ENCODE results near the gene USP43. TPM values are rescaled to one million over a fixed set of nuclear protein-coding genes. Genes with fewer than 3 reads are reported as not detected.

USP43 gene
- total RNA-seq, 4 donors from 2014 or later, result 14.9 to 26.9 (median 20.0) TPM

DNA sequence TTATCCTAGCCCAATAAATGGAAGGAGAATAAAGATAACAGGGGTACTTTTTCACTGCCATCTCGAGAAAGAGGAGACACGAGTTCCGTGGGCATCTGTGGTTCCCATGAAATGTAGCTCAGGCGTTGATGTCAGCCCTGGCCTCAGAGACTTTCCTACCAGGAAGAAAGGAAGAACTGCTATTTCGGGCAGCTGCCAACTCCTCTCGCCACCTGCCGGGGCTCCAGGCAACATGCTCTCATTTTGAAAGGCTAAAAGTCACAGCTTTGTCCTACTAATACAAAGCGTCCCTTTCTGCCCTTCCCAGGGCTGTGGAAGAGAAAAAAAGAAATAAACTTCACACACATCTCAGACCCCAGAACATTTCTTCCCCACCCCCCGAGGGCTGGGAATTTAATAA, 80.3 kb downstream of the USP43 start:
- 31 to 34% methylated on average over 8 to 9 of the region's 9 CpGs for WGBS, 2 donors (ENCODE audit: low coverage in 1 of 2)
- Histone ChIP-seq H3K4me1 (no peaks in the 10 kb centered on the region), H3K27me3 (no peaks in the 10 kb centered on the region), H3K36me3 (no peaks in the 10 kb centered on the region), H3K4me3 (no peak overlapping the region), H3K27ac (no peak overlapping the region), H3K9me3 (no peaks in the 10 kb centered on the region)
- in situ Hi-C loops (cut with MboI; ENCODE audit: low pct_ligation_motif_present in 1 of 4, low pct_unique_long_range_greater_than_20kb in 1 of 4, low sequenced_read_pairs in 3 of 4) (loop anchor here in 1 of 4 donors (25.0 kb wide), 1 partner anchor 162 kb away; no protein-coding TSS in a partner anchor), intact Hi-C loops (cut with DNase I; ENCODE audit: low total_unique reads) (no loop called here)
- no peak for DNase-seq
- TF ChIP-seq EP300 (IDR thresholded peaks at IDR 0.05; ENCODE audit: low read depth) (no peak), POLR2A (IDR thresholded peaks at IDR 0.05) (no peak), POLR2AphosphoS5 (IDR thresholded peaks at IDR 0.05) (no peak)
- TF ChIP-seq, protein P1, sequence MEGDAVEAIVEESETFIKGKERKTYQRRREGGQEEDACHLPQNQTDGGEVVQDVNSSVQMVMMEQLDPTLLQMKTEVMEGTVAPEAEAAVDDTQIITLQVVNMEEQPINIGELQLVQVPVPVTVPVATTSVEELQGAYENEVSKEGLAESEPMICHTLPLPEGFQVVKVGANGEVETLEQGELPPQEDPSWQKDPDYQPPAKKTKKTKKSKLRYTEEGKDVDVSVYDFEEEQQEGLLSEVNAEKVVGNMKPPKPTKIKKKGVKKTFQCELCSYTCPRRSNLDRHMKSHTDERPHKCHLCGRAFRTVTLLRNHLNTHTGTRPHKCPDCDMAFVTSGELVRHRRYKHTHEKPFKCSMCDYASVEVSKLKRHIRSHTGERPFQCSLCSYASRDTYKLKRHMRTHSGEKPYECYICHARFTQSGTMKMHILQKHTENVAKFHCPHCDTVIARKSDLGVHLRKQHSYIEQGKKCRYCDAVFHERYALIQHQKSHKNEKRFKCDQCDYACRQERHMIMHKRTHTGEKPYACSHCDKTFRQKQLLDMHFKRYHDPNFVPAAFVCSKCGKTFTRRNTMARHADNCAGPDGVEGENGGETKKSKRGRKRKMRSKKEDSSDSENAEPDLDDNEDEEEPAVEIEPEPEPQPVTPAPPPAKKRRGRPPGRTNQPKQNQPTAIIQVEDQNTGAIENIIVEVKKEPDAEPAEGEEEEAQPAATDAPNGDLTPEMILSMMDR (IDR thresholded peaks at IDR 0.05), result no peak

DNA sequence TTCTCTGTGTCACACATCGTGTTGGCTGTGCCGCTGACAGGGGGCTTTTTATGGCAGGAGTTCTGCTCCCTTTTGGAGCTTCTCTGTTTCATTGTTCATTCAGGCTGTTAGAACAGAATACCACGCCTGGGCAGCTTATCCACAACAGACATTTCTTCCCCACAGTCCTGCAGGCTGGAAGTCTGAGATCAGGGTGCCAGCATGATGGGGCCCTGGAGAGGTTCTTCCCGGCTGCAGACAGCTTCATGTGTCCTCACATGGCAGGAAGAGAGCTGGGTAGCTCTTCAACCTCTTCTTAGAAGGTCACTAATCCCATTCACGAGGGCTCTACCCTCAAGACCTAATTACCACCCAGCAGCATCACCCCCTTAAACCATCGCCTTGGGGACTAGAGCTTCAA, 81.0 kb downstream of the USP43 start:
- DNase-seq, result no peak
- H3K36me3 ChIP-seq, result no peaks in the 10 kb centered on the region
- WGBS, 2 donors (ENCODE audit: low coverage in 1 of 2), result 74% methylated on average over 6 of the region's 6 CpGs; no CpG with 5 or more reads in 1 of the 2 donors
- no peaks in the 10 kb centered on the region for H3K27me3 ChIP-seq
- H3K4me1 ChIP-seq, result no peaks in the 10 kb centered on the region
- no peaks in the 10 kb centered on the region for H3K9me3 ChIP-seq
- in situ Hi-C loops (cut with MboI; ENCODE audit: low pct_ligation_motif_present in 1 of 4, low pct_unique_long_range_greater_than_20kb in 1 of 4, low sequenced_read_pairs in 3 of 4) (loop anchor here in 1 of 4 donors (25.0 kb wide), 1 partner anchor 161 kb away; no protein-coding TSS in a partner anchor), intact Hi-C loops (cut with DNase I; ENCODE audit: low total_unique reads) (no loop called here)
- H3K4me3 ChIP-seq, result no peak overlapping the region
- no peak for TF ChIP-seq POLR2AphosphoS5 (IDR thresholded peaks at IDR 0.05)
- TF ChIP-seq EP300 (IDR thresholded peaks at IDR 0.05; ENCODE audit: low read depth), result no peak
- TF ChIP-seq, protein P1 (IDR thresholded peaks at IDR 0.05), result no peak
- TF ChIP-seq POLR2A (IDR thresholded peaks at IDR 0.05), result no peak
- H3K27ac ChIP-seq, result no peak overlapping the region

DNA sequence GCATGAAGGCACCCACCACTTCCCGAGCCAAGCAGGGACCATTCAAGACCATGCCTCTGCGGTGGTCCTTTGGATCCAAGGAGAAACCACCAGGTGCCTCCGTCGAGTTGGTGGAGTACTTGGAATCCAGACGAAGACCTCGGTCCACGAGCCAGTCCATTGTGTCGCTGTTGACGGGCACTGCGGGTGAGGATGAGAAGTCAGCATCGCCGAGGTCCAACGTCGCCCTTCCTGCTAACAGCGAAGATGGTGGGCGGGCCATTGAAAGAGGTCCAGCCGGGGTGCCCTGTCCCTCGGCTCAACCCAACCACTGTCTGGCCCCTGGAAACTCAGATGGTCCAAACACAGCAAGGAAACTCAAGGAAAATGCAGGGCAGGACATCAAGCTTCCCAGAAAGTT, 82.7 kb downstream of the USP43 start:
- WGBS, 2 donors (ENCODE audit: low coverage in 1 of 2), result 92 to 97% methylated on average over 6 to 18 of the region's 18 CpGs
- Histone ChIP-seq H3K9me3 (no peaks in the 10 kb centered on the region), H3K27ac (no peak overlapping the region), H3K27me3 (no peaks in the 10 kb centered on the region), H3K4me1 (no peaks in the 10 kb centered on the region), H3K36me3 (no peaks in the 10 kb centered on the region), H3K4me3 (no peak overlapping the region)
- TF ChIP-seq POLR2AphosphoS5 (IDR thresholded peaks at IDR 0.05) (no peak), EP300 (IDR thresholded peaks at IDR 0.05; ENCODE audit: low read depth) (no peak), POLR2A (IDR thresholded peaks at IDR 0.05) (no peak)
- TF ChIP-seq, protein P1 (IDR thresholded peaks at IDR 0.05), result no peak
- in situ Hi-C loops (cut with MboI; ENCODE audit: low pct_ligation_motif_present in 1 of 4, low pct_unique_long_range_greater_than_20kb in 1 of 4, low sequenced_read_pairs in 3 of 4), result loop anchor here in 1 of 4 donors (25.0 kb wide), 1 partner anchor 159 kb away; no protein-coding TSS in a partner anchor
- no peak for DNase-seq
- intact Hi-C loops (cut with DNase I; ENCODE audit: low total_unique reads), result no loop called here

DNA sequence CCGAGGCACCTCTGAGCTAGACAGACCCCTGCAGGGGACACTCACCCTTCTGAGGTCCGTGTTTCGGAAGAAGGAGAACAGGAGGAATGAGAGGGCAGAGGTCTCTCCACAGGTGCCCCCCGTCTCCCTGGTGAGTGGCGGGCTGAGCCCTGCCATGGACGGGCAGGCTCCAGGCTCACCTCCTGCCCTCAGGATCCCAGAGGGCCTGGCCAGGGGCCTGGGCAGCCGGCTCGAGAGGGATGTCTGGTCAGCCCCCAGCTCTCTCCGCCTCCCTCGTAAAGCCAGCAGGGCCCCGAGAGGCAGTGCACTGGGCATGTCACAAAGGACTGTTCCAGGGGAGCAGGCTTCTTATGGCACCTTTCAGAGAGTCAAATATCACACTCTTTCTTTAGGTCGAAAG, 83.2 kb downstream of the USP43 start:
- no peaks in the 10 kb centered on the region for H3K27me3 ChIP-seq
- H3K4me3 ChIP-seq, result no peak overlapping the region
- in situ Hi-C loops (cut with MboI; ENCODE audit: low pct_ligation_motif_present in 1 of 4, low pct_unique_long_range_greater_than_20kb in 1 of 4, low sequenced_read_pairs in 3 of 4), result loop anchor here in 1 of 4 donors (25.0 kb wide), 1 partner anchor 159 kb away; no protein-coding TSS in a partner anchor

More for the DNA sequence above, 83.2 kb downstream of the USP43 start:
- Histone ChIP-seq H3K36me3 (no peaks in the 10 kb centered on the region), H3K27ac (no peak overlapping the region), H3K9me3 (no peaks in the 10 kb centered on the region), H3K4me1 (no peaks in the 10 kb centered on the region)
- no peak for DNase-seq
- WGBS, 2 donors (ENCODE audit: low coverage in 1 of 2), result 78% methylated on average over 12 of the region's 12 CpGs; no CpG with 5 or more reads in 1 of the 2 donors
- intact Hi-C loops (cut with DNase I; ENCODE audit: low total_unique reads), result no loop called here
- TF ChIP-seq, protein P1 (IDR thresholded peaks at IDR 0.05), result no peak
- no peak for TF ChIP-seq EP300 (IDR thresholded peaks at IDR 0.05; ENCODE audit: low read depth)
- TF ChIP-seq POLR2A (IDR thresholded peaks at IDR 0.05), result no peak
- no peak for TF ChIP-seq POLR2AphosphoS5 (IDR thresholded peaks at IDR 0.05)

Data from transverse colon (tissue), 4 donors.